ENCODE results near the gene ATP6V0B. TPM values are rescaled to one million over a fixed set of nuclear protein-coding genes. Genes with fewer than 3 reads are reported as not detected.

ATP6V0B gene
- total RNA-seq, 1 experiment from 2014 or later: 241 TPM

DNA sequence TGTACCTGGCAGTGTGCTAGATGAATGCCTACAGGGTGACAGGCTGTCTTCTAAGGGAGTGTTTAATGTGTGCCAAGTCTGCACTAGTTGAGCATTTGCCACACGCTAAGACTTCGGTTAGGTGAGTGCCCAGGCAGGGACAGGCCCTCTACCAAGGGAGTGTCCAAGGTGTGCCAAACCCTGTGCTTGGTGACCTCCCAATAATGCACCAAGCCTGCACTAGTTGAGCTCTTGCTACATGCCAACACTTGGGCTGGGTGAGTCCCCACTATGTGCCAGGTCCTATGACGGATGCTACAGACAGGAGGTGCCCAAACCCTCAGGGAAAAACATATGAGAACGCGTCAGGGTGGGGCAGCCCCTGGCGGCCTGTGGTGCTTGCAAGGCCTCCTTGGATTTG lies 45.7 kb downstream of the ATP6V0B start:
- H3K9me2 ChIP-seq (replicated peaks; ENCODE audit: low read length): no peaks in the 10 kb centered on the region
- DNase-seq: no peak
- H3K4me2 ChIP-seq (ENCODE audit: low read length): no peak overlapping the region
- POLR2A ChIA-PET (ENCODE audit: unreplicated experiment): no interaction called here
- intact Hi-C loops (cut with micrococcal nuclease): no loop called here
- no peaks in the 10 kb centered on the region for H3K9me3 ChIP-seq (ENCODE audit: low read length)
- no peak overlapping the region for H3K27ac ChIP-seq (ENCODE audit: low read length)
- H3K4me1 ChIP-seq (ENCODE audit: insufficient read depth, low read length): peaks cover 19% of the 10 kb centered on the region
- H3K27me3 ChIP-seq (ENCODE audit: low read length): no peaks in the 10 kb centered on the region
- no TSS peak for BruUV-seq (replicated peaks)
- H3F3A ChIP-seq (ENCODE audit: low read length, unreplicated experiment): peaks cover 3% of the 10 kb centered on the region
- H3K36me3 ChIP-seq (ENCODE audit: low read depth, low read length): no peaks in the 10 kb centered on the region
- no peak overlapping the region for H3K4me3 ChIP-seq (ENCODE audit: low read length)
- no peaks in the 10 kb centered on the region for H4K20me1 ChIP-seq (ENCODE audit: low read length)
- H2AFZ ChIP-seq (ENCODE audit: low read length): no peak overlapping the region
- no peak for ATAC-seq
- CTCF ChIA-PET: no interaction called here
- no peaks in the 10 kb centered on the region for H3K79me2 ChIP-seq (ENCODE audit: low read length)
- no peak overlapping the region for H3K9ac ChIP-seq (ENCODE audit: low read length)
- TF ChIP-seq EZH2 (IDR thresholded peaks at IDR 0.05; ENCODE audit: low read length, unreplicated experiment) (no peak), EZH2phosphoT487 (IDR thresholded peaks at IDR 0.05; ENCODE audit: borderline replicate concordance, low read length) (no peak)
- TF ChIP-seq, protein P1, sequence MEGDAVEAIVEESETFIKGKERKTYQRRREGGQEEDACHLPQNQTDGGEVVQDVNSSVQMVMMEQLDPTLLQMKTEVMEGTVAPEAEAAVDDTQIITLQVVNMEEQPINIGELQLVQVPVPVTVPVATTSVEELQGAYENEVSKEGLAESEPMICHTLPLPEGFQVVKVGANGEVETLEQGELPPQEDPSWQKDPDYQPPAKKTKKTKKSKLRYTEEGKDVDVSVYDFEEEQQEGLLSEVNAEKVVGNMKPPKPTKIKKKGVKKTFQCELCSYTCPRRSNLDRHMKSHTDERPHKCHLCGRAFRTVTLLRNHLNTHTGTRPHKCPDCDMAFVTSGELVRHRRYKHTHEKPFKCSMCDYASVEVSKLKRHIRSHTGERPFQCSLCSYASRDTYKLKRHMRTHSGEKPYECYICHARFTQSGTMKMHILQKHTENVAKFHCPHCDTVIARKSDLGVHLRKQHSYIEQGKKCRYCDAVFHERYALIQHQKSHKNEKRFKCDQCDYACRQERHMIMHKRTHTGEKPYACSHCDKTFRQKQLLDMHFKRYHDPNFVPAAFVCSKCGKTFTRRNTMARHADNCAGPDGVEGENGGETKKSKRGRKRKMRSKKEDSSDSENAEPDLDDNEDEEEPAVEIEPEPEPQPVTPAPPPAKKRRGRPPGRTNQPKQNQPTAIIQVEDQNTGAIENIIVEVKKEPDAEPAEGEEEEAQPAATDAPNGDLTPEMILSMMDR (conservative IDR thresholded peaks at IDR 0.05; ENCODE audit: low read depth, low read length): no peak

DNA sequence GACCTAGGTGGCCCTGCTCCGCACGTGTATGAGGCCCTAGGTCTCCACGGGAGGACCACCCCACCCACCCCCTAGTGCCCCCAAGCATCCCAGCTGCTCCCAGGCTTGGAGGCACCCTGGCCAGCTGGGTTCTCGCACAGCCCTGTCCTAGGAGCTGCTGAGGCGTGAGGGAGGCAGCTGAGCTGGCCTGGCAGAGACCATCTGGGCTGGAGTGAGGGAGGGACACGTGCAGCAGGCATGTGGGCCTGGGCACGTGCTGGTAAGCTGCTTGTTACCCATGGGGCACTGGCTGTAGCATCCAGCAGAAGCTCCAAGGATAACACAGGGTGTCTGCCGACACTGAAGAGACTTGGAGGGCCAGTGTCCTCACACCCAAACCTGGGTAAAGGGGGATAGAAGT lies 46.4 kb downstream of the ATP6V0B start:
- ATAC-seq: no peak
- Histone ChIP-seq H3K4me2 (ENCODE audit: low read length) (no peak overlapping the region), H3F3A (ENCODE audit: low read length, unreplicated experiment) (peaks cover 3% of the 10 kb centered on the region), H3K9me2 (replicated peaks; ENCODE audit: low read length) (no peaks in the 10 kb centered on the region), H3K9ac (ENCODE audit: low read length) (no peak overlapping the region), H4K20me1 (ENCODE audit: low read length) (no peaks in the 10 kb centered on the region), H3K27me3 (ENCODE audit: low read length) (no peaks in the 10 kb centered on the region), H3K79me2 (ENCODE audit: low read length) (no peaks in the 10 kb centered on the region), H3K27ac (ENCODE audit: low read length) (no peak overlapping the region), H3K9me3 (ENCODE audit: low read length) (no peaks in the 10 kb centered on the region), H2AFZ (ENCODE audit: low read length) (no peak overlapping the region), H3K4me3 (ENCODE audit: low read length) (no peak overlapping the region), H3K36me3 (ENCODE audit: low read depth, low read length) (no peaks in the 10 kb centered on the region), H3K4me1 (ENCODE audit: insufficient read depth, low read length) (peaks cover 25% of the 10 kb centered on the region)
- TF ChIP-seq EZH2 (IDR thresholded peaks at IDR 0.05; ENCODE audit: low read length, unreplicated experiment) (no peak), EZH2phosphoT487 (IDR thresholded peaks at IDR 0.05; ENCODE audit: borderline replicate concordance, low read length) (no peak)
- TF ChIP-seq, protein P1 (conservative IDR thresholded peaks at IDR 0.05; ENCODE audit: low read depth, low read length): no peak
- no TSS peak for BruUV-seq (replicated peaks)
- CTCF ChIA-PET: no interaction called here
- intact Hi-C loops (cut with micrococcal nuclease): no loop called here
- DNase-seq: no peak
- POLR2A ChIA-PET (ENCODE audit: unreplicated experiment): no interaction called here

DNA sequence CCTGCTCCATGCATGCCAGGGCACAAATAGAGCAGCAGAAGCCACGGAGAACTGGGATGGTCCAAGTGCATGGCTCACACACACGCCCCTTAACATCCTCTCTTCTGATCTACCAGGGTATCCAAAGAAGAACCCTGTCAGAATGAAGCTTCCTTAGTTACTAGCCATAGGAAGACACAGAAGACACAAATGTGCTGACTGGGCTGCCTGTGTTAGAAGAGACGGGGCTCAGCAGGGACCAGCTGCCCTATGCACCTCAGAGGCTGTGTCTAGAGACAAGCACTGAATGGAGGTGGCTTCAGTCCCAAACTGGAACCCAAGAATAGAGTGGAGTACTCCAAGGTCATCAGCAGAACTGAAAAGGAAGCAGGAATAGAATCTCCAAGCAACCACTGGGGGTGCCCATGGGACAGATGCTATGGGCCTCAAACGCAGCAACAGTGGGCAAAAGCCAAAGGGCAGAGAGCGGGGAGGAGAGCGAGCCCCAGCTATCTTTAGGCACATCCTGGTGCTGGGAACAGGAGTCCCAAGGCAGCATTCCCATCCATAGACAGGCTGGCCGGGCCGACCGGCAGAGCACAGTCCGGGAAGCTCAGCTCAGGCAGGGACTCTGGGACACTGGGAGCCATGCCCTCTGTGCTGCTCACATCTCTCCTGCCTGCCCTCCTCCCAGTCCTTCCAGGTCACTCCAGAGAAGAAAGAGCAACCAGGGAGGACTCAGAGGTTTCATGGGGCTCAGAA lies 47.0 kb downstream of the ATP6V0B start:
- no peaks in the 10 kb centered on the region for H3K36me3 ChIP-seq (ENCODE audit: low read depth, low read length)
- CTCF ChIA-PET: no interaction called here
- BruUV-seq (replicated peaks): no TSS peak

More for the DNA sequence above, 47.0 kb downstream of the ATP6V0B start:
- Histone ChIP-seq H3K4me1 (ENCODE audit: insufficient read depth, low read length) (peaks cover 31% of the 10 kb centered on the region), H3K9me2 (replicated peaks; ENCODE audit: low read length) (no peaks in the 10 kb centered on the region), H3K9me3 (ENCODE audit: low read length) (no peaks in the 10 kb centered on the region), H3K27ac (ENCODE audit: low read length) (no peak overlapping the region), H3K27me3 (ENCODE audit: low read length) (no peaks in the 10 kb centered on the region), H3K79me2 (ENCODE audit: low read length) (peaks cover 3% of the 10 kb centered on the region; the same call in 1 of the 2 replicates), H3K4me2 (ENCODE audit: low read length) (no peak overlapping the region), H4K20me1 (ENCODE audit: low read length) (no peaks in the 10 kb centered on the region), H3F3A (ENCODE audit: low read length, unreplicated experiment) (peaks cover 3% of the 10 kb centered on the region), H2AFZ (ENCODE audit: low read length) (no peak overlapping the region), H3K9ac (ENCODE audit: low read length) (no peak overlapping the region), H3K4me3 (ENCODE audit: low read length) (no peak overlapping the region)
- TF ChIP-seq, protein P1 (conservative IDR thresholded peaks at IDR 0.05; ENCODE audit: low read depth, low read length): no peak
- TF ChIP-seq EZH2phosphoT487 (IDR thresholded peaks at IDR 0.05; ENCODE audit: borderline replicate concordance, low read length) (no peak), EZH2 (IDR thresholded peaks at IDR 0.05; ENCODE audit: low read length, unreplicated experiment) (no peak)
- POLR2A ChIA-PET (ENCODE audit: unreplicated experiment): no interaction called here
- ATAC-seq: no peak
- intact Hi-C loops (cut with micrococcal nuclease): no loop called here
- no peak for DNase-seq
